Stimulated activated CD4-positive, alpha-beta T cell treated with anti-CD3 and anti-CD28 coated beads, TNF-alpha, amount 100 ng/mL, for 48 hours (primary cell): ENCODE results near the gene CPHXL.

Source experiments
- DNase-seq, 3 donors: peaks; one replicate each; pipeline ENCODE4 v3.0.0-alpha.2; 2020; ENCODE audit warnings: low read depth in 3 of 3

The CPHXL gene

DNA sequence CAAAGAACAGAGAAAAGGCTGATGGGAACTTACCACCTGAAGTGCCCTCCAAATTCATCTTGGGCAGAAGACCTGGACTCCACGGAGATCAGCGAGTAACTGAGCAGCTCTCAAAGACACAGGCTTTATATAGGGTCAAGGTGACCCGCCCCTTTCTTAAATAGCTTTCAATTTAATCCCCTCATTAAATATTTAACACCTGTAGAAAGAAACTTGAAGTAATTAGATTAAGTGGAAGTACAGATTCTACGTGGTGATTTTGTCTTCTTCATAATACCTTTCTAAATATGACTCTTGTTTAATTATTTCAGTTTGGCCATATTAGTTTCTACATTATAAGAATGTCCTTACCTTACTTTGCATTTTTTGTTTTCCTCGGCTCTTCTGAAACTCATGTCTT lies 24.9 kb downstream of the CPHXL start, which contains the start of gene DUXB:
TSS of gene DUXB (minus strand) at position 101 of the 400 bp plus-strand sequence. CDS start at position 58, 43 bp downstream.
- no peak for DNase-seq

- DNase-seq = no peak
Observed at GRCh38 chr16:75697571-75697970, 28.7 kb downstream of the CPHXL start.

- no peak for DNase-seq
Observed at GRCh38 chr16:75695708-75696107, 30.6 kb downstream of the CPHXL start.

DNA sequence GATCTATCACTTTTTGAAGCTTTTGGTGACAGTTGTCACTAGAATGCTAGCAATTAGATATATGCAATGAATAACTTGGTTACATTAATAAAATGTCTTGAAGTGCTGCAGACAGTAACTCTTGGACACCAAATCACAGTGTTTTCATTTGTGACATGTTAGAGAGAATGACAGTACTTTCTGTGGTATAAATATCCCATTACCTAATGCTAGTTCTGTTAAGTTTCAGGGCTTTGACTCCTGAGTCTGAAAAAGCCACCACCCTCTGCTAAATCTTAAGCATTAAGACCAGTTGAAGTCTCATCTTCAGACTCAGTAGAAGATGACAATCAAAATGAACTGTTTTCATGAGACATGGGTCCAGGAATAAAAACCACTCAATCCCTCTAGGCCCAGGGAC lies 38.9 kb downstream of the CPHXL start:
- DNase-seq = no peak

DNA sequence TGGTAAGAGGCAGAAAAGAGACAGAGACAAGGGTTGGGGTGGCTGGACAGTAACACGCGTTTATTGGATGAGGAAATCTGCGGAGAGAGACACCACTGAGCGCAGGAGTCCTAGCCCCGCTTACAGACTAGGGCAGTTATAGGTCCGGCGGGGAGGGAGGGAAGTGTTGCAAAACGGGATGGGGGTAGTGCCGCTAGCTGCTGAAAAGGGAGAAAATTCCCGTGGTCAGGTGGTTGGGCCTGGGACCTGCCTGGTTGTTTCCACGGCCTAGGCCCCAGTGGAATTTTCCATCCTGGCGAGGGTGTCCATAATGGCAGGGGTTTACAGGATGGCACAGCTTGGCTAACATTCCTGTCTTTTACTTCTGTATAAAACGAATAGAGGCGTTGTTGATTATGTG lies 44.0 kb downstream of the CPHXL start:
- DNase-seq = no peak

DNA sequence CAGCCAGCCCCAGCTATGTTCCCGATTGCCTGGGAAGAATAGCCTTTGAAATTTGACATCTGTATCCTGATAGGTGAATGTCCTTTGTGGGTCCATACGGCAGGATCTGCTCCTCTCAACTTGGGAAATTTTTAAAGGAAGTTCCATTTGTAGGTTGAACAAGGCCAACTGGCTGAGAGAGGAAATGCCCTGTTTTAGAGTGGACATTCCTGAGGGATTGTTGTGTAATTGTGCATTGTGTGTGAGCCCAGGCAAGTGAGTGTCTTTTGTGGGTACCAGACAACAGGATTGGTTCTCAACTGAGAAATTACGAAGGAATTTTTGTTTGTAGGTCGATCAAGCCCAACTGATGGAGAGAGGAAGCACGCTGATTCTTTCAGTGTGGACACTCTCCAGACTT lies 46.9 kb downstream of the CPHXL start:
- no peak for DNase-seq

GRCh38 chr16:75676909-75677308 lies 49.4 kb downstream of the CPHXL start, which contains the start of gene CPHXL2:
TSS of gene CPHXL2 (minus strand) at chr16:75677009. CDS start at chr16:75676999, 10 bp downstream.
- no peak for DNase-seq

- no peak for DNase-seq
Observed at GRCh38 chr16:75667503-75667902, 58.8 kb downstream of the CPHXL start.
